HG03521 (cell line): Measurements from ENCODE around the gene CKB.
"Not testable (repeated sequence)": the region's sequence is repeated elsewhere in the genome, so short reads cannot be mapped to it uniquely, and the experiment has no call there.

Experiments used
- ATAC-seq: cut with Tn5 transposase; IDR thresholded peaks from one replicate; pipeline ENCODE4 v1.9.1; 2021; ENCODE audit warnings: mild to moderate bottlenecking, moderate library complexity; ENCODE audit not compliant: unreplicated experiment

The CKB gene

GRCh38 chr14:103514596-103515421, 7.8 kb downstream of the CKB start:
- ATAC-seq, result no peak

- ATAC-seq, result no peak
These were observed 9.7 kb downstream of the CKB start for GRCh38 chr14:103512701-103513611.

GRCh38 chr14:103512180-103512579, 10.4 kb downstream of the CKB start:
- not testable (repeated sequence) for ATAC-seq

GRCh38 chr14:103510724-103511693, 11.6 kb downstream of the CKB start:
- no peak for ATAC-seq

- no peak for ATAC-seq
These were observed 12.5 kb downstream of the CKB start for GRCh38 chr14:103509864-103510723.

- ATAC-seq, result no peak
These were observed 13.9 kb downstream of the CKB start for GRCh38 chr14:103508521-103509329.

GRCh38 chr14:103507751-103508150, 14.9 kb downstream of the CKB start:
- ATAC-seq, result no peak

- no peak for ATAC-seq
These were observed 17.6 kb downstream of the CKB start for GRCh38 chr14:103504991-103505565.

GRCh38 chr14:103503296-103503695, 19.3 kb downstream of the CKB start:
- ATAC-seq, result no peak

GRCh38 chr14:103502877-103503276, 19.8 kb downstream of the CKB start:
- no peak for ATAC-seq

- no peak for ATAC-seq
These were observed 20.5 kb downstream of the CKB start for GRCh38 chr14:103501921-103502669.

GRCh38 chr14:103501041-103501870, 21.4 kb downstream of the CKB start:
- no peak for ATAC-seq

GRCh38 chr14:103500148-103500990, 22.3 kb downstream of the CKB start:
- ATAC-seq, result no peak

- no peak for ATAC-seq
These were observed 22.9 kb downstream of the CKB start for GRCh38 chr14:103499709-103500108.

GRCh38 chr14:103496776-103497175, 25.9 kb downstream of the CKB start:
- no peak for ATAC-seq

- ATAC-seq, result no peak
These were observed 26.8 kb downstream of the CKB start for GRCh38 chr14:103495854-103496253.
